ENCODE measurements around the gene NEURL1.
"Not testable (repeated sequence)": the region's sequence is repeated elsewhere in the genome, so short reads cannot be mapped to it uniquely, and the experiment has no call there.

NEURL1 gene

GRCh38 chr10:103465411-103466179 lies 27.9 kb upstream of the NEURL1 start:
- no peak for DNase-seq (ENCODE audit: low read depth)

GRCh38 chr10:103466734-103467133 lies 26.8 kb upstream of the NEURL1 start:
- DNase-seq (ENCODE audit: low read depth): no peak

- DNase-seq (ENCODE audit: low read depth): no peak
Measured at GRCh38 chr10:103467406-103467805, 26.1 kb upstream of the NEURL1 start.

- DNase-seq (ENCODE audit: low read depth): no peak
Measured at GRCh38 chr10:103469201-103469600, 24.3 kb upstream of the NEURL1 start.

- DNase-seq (ENCODE audit: low read depth): no peak
Measured at GRCh38 chr10:103470761-103471653, 22.5 kb upstream of the NEURL1 start.

GRCh38 chr10:103472005-103472404 lies 21.5 kb upstream of the NEURL1 start:
- DNase-seq (ENCODE audit: low read depth): no peak

GRCh38 chr10:103473261-103473671 lies 20.2 kb upstream of the NEURL1 start:
- no peak for DNase-seq (ENCODE audit: low read depth)

- DNase-seq (ENCODE audit: low read depth): no peak
Measured at GRCh38 chr10:103474077-103474476, 19.4 kb upstream of the NEURL1 start.

GRCh38 chr10:103475437-103475836 lies 18.1 kb upstream of the NEURL1 start:
- no peak for DNase-seq (ENCODE audit: low read depth)

GRCh38 chr10:103476046-103476768 lies 17.3 kb upstream of the NEURL1 start:
- no peak for DNase-seq (ENCODE audit: low read depth)

- DNase-seq (ENCODE audit: low read depth): no peak
Measured at GRCh38 chr10:103478671-103479070, 14.8 kb upstream of the NEURL1 start.

GRCh38 chr10:103479135-103479534 lies 14.4 kb upstream of the NEURL1 start, which contains the start of gene CALHM3:
CALHM3 (minus strand) TSS chr10:103479240; CDS start chr10:103479032, 208 bp downstream.
- DNase-seq (ENCODE audit: low read depth): no peak

GRCh38 chr10:103480521-103480920 lies 13.0 kb upstream of the NEURL1 start:
- DNase-seq (ENCODE audit: low read depth): no peak

GRCh38 chr10:103481974-103482531 lies 11.5 kb upstream of the NEURL1 start:
- peak; percentile 25 for DNase-seq (ENCODE audit: low read depth)

GRCh38 chr10:103486635-103487409 lies 6.7 kb upstream of the NEURL1 start:
- DNase-seq (ENCODE audit: low read depth): not testable (repeated sequence)

GRCh38 chr10:103487410-103487708 lies 6.1 kb upstream of the NEURL1 start:
- no peak for DNase-seq (ENCODE audit: low read depth)

GRCh38 chr10:103490986-103491314 lies 2.6 kb upstream of the NEURL1 start:
- no peak for DNase-seq (ENCODE audit: low read depth)

- peak; percentile 88 for DNase-seq (ENCODE audit: low read depth)
Measured at GRCh38 chr10:103491729-103492364, 1.7 kb upstream of the NEURL1 start.

- DNase-seq (ENCODE audit: low read depth): no peak
Measured at GRCh38 chr10:103492655-103493261, 747 bp upstream of the NEURL1 start.

Measured in HS-5 (cell line).